ENCODE measurements around the gene KCNH4.
A peak's percentile ranks its signal among the peaks of the same experiment; 100 is the strongest.

Gene KCNH4

DNA sequence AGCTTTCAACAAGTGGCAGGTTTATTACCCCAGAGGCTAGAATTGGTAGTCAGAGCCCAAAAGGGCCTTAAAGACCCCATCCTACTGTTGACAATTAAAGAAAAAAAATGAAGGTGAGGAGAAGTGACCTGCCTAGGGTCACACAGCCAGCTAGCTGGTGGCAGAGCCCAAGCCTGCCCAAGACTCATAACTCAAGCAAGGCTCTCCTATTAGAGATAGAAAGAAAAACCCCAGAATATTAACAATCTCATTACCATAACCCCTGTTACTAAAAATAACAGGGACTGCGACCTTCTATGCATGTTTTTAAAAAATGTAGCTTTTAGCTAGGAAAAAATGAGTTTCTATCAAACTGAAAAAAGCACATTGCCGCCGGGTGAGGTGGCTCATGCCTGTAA lies 44.3 kb downstream of the KCNH4 start:
- no peak for DNase-seq (ENCODE audit: low read depth in 3 of 3)

DNA sequence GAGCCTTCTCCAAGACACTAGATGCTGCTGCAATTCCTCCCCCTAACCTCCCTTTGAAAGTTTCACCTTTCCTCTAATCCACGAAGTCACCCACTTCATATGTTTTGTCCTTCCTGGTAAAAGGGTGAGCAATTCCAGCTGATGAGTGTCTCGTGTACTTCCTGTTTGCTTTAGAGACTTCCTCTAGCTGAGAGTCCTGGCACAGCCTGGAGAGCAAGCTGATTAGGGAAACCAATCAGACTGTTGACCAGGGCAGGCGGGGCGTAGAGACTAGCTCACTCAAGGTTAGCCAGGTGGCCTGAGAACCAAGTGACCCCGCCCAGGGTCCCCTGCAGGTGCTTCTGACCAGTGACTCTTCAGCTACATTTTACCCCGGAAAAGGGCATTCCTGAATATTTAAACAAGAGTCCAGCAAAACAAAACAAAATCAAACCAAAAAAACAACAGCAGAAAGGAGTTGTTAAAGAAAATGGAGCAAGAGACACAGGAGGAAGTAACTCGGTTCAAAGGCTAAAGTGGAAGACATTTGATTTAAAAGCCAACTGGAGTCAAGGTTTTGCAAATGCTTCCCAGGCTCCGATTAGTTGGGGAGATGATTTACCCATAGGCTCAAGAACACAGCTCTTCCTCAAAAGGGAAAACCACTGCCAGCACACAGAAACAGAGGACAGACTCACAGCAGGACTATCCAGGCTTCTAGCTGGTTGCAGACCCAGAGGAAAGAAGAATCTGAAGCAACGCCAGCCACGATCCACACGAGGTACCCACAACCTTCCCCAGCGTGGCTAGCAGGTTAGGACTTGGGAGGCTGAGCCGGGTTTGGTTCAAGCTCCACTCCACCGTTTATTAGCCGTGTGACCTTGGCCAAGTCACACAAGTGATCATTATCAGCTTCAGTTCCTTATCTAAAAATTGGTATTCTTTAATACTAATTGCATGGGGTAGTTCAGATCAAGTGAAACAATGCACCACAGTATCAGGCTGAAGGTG lies 45.0 kb downstream of the KCNH4 start:
- DNase-seq (ENCODE audit: low read depth in 3 of 3), result no peak

DNA sequence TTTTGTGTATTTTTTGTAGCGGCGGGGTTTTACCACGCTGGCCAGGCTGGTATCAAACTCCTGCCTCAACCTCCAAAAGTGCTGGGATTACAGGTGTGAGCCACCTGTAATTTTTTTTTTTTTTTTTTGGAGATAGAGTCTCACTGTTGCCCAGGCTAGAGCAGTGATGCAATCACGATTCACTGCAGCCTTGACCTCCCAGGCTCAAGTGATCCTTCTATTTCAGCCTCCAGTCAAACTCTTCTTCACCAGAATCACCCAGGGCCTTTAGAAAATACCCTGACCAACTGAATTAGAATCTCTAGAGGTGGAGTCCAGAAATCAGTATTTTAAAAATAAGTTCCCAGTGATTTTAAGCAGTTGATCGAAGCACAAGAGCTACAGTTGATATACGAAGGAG lies 45.8 kb downstream of the KCNH4 start:
- no peak for DNase-seq (ENCODE audit: low read depth in 3 of 3)

DNA sequence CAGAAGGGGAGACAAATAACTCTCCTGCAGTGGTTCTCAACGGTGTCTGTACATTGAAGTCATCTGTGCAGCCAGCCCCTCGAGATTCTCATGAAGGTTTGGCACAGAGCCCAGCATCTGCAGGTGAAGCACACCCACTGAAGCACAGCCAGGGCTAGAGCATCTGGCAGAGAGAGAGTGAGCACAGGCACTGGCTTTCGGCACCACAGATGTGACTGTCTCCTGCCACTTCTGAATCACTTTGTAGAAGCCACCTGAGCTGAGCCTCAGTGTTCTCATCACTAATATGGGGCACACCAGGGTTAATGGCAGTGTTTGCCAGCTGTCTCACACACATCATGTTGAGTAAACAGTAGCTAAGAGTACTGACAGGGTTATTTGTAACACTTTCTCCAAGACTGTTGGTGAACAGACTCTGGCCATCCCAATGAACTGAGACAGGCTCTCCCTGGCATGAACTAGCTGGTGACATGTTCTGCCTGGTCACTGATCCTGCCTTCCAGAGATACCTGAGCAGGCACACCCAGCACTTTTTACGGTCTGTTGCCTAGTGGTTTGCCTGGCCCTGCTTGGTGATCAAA lies 47.4 kb downstream of the KCNH4 start:
- no peak for DNase-seq (ENCODE audit: low read depth in 3 of 3)

DNA sequence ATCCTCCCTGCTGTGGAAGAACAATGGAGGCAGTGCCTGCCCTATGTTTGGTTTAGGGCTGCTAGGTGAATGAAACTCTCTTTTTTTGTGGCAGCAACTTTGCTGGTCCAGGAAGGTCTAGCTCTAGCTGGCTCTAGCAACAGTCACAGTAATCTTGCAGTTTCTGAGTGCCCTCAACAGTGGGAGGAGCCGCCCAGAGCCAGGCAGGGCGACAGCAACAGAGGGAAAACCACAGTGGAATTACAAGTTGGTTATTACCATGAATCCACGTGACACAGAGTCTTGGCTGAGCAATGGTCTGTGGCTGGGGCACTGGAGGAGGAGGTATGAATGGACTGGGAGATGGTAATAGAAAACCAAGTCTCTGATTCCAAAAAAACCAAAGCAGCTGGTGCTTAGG lies 48.0 kb downstream of the KCNH4 start:
- DNase-seq (ENCODE audit: low read depth in 3 of 3), result peak in 2 of 3 donors; percentile 31 to 36

DNA sequence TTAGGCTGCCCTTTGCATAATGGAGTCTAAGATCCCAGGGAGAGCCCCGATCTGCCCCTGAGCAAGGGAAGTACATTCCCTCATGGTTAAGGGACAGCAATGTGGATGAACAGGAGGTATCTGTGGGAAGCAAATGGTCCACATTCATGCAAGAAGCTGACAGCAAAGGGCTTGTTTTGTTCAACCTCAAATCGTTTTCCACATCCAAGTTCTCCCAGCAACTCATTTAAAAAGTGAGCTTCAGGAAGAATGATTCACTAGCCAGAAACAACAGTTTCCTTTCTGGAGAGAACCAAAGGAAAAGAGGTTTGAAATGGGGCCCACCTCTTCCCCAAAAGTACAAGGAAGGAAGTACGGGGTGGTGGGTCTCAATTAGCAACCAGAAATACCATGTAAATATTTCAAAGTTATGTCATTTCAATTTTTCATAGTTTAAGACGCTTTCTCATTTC lies 48.9 kb downstream of the KCNH4 start:
- no peak for DNase-seq (ENCODE audit: low read depth in 3 of 3)

DNA sequence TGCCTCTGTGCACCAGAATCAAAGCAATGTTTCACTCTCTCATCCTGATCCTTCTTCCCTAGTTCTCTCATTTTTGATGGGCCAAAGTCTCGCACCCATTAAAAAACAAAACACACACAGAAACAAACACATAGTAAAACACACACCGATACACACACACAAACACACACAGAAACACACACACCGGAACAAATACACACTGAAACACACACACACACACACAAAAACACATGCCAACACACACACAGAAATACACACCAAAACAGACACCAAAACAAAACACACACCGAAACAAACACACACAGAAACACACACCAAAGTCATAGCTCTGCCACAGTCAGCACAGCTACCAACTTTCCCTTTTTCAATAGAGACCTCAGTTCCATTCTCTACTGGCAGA lies 49.7 kb downstream of the KCNH4 start:
- DNase-seq (ENCODE audit: low read depth in 3 of 3), result no peak

DNA sequence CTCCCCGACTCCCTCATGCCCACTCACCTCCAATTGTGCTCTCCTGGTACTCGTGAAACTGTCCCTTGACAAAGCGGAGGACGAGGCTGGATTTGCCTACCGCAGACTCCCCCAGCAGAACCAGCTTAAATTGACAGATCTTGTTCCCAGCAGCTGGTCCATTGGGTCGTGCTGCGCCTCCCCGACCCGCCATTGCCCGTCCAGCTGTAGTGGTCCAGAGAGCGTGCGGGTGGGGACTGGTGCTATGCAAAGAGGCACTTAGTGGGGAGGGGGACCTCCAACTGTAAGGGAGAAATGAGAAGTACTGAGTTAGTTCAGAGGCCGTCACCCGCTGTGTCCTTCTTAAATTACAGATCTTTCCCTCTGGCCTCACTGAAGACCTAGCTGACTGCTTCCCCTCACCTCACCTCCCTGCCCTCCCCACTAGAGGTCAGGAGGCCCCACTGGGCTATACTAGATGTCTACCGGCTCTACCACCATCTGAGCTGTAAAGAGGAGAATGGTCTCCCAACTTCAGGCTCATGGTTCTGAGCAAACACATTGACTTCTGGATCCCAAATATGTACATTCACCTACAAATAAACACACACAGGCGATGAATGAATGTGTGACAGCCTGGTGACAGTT lies 50.5 kb downstream of the KCNH4 start:
- DNase-seq (ENCODE audit: low read depth in 3 of 3), result no peak

DNA sequence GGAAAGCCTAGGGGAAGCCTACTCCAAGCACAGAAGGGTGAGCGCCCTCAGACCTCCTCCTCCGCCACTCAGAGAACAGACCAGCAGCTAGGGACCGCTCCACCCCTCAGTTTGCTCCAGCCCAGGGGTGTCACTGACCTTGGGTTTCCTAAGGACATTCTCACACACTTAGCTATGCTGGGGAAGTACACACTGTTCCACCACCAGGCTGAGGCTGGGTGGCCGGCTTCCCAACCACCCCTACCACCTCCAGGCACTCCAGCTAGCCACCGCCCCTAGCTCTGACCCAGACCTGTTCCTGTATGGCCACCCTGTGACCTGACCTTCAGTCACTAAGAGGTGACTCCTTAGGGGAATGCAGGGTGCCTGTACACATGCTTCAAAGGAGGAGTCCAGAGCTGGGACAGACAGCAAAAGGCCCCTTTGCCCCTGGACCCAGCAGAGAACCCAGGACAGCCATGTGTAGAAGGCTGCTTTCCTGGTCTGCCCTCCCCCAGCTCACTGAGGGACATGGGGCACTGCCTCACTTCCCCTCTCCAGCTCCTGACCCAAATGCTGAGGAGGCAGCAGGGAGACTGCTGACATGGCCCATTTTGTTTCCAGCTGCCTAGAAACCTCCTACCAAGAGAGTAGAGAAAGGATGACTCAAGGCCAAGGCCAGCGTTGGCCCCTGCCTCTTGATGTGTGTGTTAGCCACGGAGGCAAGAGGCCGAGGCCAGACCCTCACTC lies 51.7 kb downstream of the KCNH4 start:
- DNase-seq (ENCODE audit: low read depth in 3 of 3), result no peak

DNA sequence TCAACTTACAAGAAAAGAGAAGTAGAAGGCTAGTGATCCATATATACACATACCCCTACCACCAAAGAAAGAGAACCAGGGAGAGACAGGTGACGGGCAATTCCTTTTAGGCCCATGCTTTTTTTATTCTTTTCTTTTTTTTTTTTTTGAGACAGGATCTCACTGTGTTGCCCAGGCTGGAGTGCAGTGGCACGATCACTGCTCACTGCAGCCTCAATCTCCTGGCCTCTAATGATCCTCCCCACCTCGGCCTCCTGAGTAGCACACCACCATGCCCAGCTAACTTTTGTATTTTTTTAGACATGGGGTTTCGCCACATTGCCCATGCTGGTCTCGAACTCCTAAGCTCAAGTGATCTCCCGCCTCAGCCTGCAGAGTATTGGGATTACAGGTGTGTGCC lies 53.5 kb downstream of the KCNH4 start:
- DNase-seq (ENCODE audit: low read depth in 3 of 3), result no peak

DNA sequence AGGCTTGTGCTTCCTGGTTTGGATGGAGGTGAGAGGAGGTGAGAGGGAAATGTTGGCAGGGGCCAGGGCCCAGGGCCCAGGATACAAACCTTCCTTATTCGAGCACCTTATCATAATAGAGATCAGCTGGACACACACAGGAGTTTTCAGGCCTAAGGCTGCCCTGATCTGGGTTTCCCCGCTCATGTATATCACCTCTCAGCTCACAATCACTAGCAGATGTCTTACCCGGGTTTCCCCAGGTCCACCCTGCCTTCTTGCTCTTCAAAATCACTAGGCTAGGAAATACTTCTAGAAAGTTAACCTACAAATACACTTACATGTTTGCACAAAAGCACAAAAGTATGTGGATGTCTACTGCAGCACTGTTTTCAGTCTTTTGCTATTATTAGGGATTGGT lies 54.1 kb downstream of the KCNH4 start:
- no peak for DNase-seq (ENCODE audit: low read depth in 3 of 3)

DNA sequence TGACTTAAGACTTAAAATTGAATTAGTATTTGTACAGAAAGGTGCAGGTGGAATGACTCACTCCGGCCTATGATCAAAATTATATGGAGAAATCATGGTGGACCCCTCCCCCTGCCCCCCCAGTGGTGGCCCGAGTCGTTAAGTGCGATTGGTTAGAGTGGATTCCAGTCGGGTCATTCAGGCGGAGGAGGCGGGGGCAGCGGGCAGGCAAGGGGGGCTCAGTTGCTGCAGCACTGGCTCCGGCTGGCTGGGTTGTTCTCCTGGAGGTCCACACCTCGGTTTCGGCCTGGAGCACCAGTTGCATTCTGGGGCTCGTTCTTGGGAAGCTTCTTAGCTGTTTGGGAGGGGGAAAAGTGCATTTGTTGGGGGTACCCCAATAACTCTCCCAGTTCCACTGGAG lies 55.4 kb downstream of the KCNH4 start:
- DNase-seq (ENCODE audit: low read depth in 3 of 3), result no peak

DNA sequence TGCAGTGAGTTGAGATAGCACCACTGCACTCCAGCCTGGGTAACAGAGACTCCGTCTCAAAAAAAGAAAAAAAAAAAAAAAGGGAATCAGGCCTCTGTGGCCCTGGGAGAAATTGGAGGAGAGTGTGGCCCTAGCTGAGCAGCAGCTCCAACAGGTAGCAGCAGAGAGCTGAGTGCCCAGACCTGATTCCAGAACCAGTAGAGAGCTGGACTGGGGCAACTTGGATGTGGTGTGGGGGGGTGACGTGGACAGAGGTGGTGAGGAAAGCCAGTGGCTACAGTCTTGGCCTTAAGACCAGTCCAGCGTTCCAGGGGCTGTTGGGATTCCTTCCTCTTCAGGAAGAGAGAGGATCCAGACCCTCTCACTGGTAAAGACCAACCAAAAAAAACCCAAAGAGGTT lies 56.7 kb downstream of the KCNH4 start:
- DNase-seq (ENCODE audit: low read depth in 3 of 3), result no peak

DNA sequence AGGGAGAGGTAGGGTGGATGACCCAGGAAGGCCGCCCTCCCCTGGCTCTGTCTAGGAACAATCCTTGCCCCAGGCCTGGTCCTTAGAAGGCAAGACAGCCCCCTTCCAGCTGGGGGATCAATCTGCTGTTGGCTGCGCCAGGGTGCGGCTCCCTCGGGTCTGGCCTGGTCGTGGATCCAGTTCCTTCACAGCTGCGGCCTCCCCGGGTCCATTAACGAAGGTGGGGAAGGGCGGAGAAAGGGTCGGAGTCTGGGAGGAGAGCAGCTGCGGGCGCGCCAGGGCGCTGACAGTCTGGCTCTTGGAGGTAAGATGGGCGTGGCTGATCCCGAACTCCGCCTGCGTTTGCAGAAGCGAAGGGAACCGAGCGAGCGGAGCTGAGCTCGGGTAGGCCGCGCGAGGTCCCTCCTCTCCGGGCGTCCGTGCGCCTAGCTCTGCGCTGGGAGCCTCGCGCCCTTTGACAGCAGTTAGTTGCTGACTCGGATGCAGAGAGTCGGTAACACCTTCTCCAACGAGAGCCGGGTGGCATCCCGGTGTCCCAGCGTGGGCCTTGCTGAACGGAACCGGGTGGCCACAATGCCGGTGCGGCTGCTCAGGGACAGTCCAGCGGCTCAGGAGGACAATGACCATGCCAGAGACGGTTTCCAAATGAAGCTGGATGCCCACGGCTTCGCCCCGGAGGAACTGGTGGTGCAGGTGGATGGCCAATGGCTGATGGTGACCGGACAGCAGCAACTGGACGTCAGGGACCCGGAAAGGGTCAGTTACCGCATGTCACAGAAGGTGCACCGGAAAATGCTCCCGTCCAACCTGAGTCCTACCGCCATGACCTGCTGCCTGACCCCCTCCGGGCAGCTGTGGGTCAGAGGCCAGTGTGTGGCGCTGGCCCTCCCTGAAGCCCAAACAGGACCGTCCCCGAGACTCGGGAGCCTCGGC lies 58.3 kb downstream of the KCNH4 start, which contains the start of gene HSPB9:
TSS of gene HSPB9 (plus strand) at position 434 of the 933 bp plus-strand sequence. CDS start at position 481, 47 bp downstream.
- no peak for DNase-seq (ENCODE audit: low read depth in 3 of 3)

DNA sequence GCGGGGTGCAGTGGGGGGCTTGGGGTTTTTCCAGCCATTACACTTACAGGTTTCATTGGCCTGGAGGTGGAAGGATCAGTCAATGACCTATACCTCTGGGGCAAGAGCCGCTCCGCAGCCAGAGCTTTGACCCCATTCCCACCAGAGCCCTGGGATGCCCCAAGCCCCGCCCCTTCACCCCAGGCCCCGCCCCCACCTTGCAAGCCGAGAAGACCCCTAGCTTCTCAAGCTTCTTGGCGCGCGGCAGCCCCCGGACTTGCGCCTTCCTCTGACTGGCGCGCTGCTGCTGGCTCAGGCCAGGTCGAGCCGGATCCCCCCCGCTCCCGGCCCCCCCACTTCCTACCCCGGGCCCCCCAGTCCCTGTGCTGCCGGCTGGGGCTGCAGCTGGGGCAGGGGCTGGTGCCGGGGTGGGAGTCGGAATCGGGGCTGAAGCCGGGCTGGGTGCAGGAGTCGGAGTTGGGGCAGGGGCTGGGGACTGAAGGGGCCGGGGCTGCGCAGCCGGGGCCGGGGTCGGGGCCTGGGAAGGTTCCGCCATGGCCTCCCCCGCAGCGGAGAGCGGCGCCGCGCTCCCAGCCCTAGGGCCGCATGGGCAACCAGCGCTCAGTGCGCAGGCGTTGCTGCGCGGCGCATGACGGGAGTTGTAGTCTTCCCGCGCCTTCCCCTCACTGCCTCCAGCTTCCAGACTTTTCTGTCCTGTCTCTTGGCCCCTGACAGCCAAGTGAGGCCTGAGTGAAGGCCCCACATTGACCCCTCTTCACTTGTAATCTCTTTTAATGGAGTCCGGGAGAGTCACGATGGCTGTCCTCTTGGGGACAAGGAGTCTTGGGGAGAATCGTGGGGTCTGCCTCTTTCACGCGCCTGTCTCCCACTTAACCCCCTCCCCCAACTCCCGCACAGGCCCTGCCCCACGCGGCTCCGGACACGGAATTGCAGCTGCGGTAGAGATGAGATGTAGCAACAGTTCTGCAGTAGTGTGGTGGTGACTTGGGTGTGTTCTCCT lies 59.9 kb downstream of the KCNH4 start, which contains the start of gene KAT2A:
TSS of gene KAT2A (minus strand) at position 598 of the 1,000 bp plus-strand sequence. CDS start at position 535, 63 bp downstream.
- DNase-seq (ENCODE audit: low read depth in 3 of 3), result peak; percentile 57 to 71 (median 64)

DNA sequence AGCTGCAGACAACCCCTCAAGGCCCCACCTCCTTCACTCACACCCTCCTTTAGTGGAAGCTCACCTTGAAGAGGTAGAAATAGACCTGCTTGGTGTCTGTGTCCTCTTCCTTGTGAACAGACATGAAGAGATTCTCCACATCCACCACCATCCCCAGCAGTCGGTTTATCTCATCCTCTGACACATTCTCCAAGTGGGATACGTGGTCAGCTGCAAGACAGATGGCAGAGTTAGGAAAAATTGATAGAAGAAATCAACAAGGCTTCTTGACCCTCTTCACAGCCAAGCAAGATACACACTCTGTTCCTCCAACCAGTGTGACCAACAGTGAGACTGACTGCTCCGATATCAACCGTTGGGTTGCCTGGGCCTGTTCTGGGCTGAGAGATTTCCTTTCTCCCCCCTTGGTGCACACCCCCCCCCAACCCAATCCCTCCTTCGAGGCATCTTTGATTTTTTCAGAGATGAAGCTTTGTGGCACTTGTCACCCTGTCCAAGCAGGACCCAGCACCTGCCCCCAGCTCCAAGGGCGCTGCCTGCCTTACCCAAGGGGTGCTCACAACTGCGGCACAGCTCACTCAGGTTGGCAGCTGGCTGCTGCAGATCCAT lies 60.7 kb downstream of the KCNH4 start:
- DNase-seq (ENCODE audit: low read depth in 3 of 3), result no peak

DNA sequence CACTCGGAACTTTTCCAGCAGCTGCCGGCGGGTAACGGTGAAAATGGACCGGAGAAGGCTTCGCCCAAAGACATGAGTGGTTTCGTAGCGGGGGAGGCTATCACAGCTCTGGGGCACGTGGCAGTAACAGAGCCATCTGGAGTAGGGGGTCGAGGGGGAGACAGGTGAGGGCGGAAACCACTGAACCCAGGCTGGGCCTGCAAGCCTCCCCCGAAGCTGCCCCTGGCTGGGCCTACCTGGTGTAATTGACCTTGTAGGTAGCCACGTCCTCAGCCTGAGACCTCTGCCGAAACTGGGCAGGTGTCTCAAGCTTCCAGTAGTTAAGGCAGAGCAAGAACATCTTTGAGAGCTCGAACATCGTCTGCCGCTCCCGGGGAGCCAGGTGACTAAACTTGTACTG lies 61.6 kb downstream of the KCNH4 start:
- no peak for DNase-seq (ENCODE audit: low read depth in 3 of 3)

DNA sequence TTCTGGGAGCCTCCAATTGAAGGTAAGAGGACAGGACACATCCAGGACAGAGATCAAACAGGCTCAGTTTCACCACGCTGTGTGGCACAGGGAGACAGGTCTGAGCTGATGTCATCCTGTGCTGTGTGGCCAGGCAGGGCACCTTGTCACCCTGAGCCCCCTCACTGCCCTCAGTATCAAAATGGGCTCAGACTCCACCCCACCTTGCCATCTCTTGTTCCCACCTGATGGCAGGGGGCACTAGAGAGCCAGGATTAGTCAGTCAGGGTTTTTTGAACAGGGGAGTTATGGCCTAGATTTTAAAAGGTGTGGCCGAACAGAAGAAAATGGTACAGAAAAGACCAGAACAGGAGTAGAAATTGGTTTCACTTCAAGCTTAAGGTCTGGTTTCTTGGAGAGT lies 62.4 kb downstream of the KCNH4 start:
- peak in 1 of 3 donors; percentile 36 for DNase-seq (ENCODE audit: low read depth in 3 of 3)

DNA sequence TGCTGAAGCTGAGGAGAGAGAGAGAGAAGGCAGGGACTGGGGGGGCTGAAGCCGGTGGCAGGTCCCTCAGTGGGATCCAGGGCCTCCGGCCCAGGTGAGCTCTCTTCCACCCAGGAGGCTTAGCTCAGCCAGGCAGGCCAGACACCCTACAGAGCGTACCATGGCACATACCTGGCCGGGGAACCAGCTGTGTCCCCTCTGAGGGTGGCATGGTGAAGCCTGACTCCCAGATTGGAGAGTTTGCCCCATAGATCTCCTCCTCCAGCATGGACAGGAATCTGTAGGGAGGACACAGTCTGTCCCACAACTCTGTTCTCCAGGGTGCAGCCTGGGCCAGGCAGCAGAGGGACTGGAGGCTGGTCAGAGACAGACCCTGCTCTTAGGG lies 62.8 kb downstream of the KCNH4 start:
- DNase-seq (ENCODE audit: low read depth in 3 of 3), result no peak
